Measurements from ENCODE around the gene DGKH. TPM values are rescaled to one million over a fixed set of nuclear protein-coding genes. Genes with fewer than 3 reads are reported as not detected.
A peak's percentile ranks its signal among the peaks of the same experiment; 100 is the strongest.

DGKH gene
- total and polyA plus RNA-seq, 2 of the 13 experiments (the other 11 are each of a cell fraction or from before 2014, with no cell fraction given), result 0.01 to 0.13 TPM

- TF ChIP-seq TFAP4 (IDR thresholded peaks at IDR 0.05; ENCODE audit: borderline replicate concordance, low read depth), result no peak
- TF ChIP-seq MAX (IDR thresholded peaks at IDR 0.05), result peak; percentile 98
- no peak for TF ChIP-seq TIGD3 (CRISPR knock-in tag; IDR thresholded peaks at IDR 0.05; ENCODE audit: borderline replicate concordance)
- TF ChIP-seq E2F5 (CRISPR knock-in tag; conservative IDR thresholded peaks at IDR 0.05), result peak; percentile 85
- TF ChIP-seq ZNF605 (CRISPR knock-in tag; IDR thresholded peaks at IDR 0.05), result peak; percentile 69; the same call in 1 of the 2 replicates
- peak; percentile 29 for TF ChIP-seq MED8 (CRISPR knock-in tag; IDR thresholded peaks at IDR 0.05; ENCODE audit: insufficient replicate concordance)
- peak; percentile 79 for TF ChIP-seq NFYB (CRISPR knock-in tag; IDR thresholded peaks at IDR 0.05)
- peak; percentile 85; the same call in 1 of the 2 replicates for TF ChIP-seq ZFAT (CRISPR knock-in tag; conservative IDR thresholded peaks at IDR 0.05)
- TF ChIP-seq ZNF577 (CRISPR knock-in tag; IDR thresholded peaks at IDR 0.05; ENCODE audit: borderline replicate concordance, low read depth), result no peak
- no peak for TF ChIP-seq PHB2 (IDR thresholded peaks at IDR 0.05; ENCODE audit: partially characterized antibody)
- TF ChIP-seq ZNF142 (CRISPR knock-in tag; IDR thresholded peaks at IDR 0.05), result peak; percentile 71; the same call in 1 of the 2 replicates
- TF ChIP-seq PRMT3 (CRISPR knock-in tag; IDR thresholded peaks at IDR 0.05; ENCODE audit: borderline replicate concordance, low read depth), result peak; percentile 65; the same call in 1 of the 2 replicates
- no peak for TF ChIP-seq ZNF383 (CRISPR knock-in tag; IDR thresholded peaks at IDR 0.05; ENCODE audit: borderline replicate concordance)
- peak; percentile 55; the same call in 1 of the 2 replicates for TF ChIP-seq ARID4A (CRISPR knock-in tag; IDR thresholded peaks at IDR 0.05; ENCODE audit: borderline replicate concordance)
Observed at GRCh38 chr13:42271337-42272114, 223.1 kb downstream of the DGKH start (continued).
